ENCODE measurements around the gene PSMB2. TPM values are rescaled to one million over a fixed set of nuclear protein-coding genes. Genes with fewer than 3 reads are reported as not detected.

Gene PSMB2
- total and polyA plus RNA-seq, 9 donors: 19.8 to 63.9 (median 60.2) TPM

GRCh38 chr1:35668506-35668905, 27.2 kb upstream of the PSMB2 start:
- H3K9me3 ChIP-seq (replicated peaks; ENCODE audit: control insufficient read depth, low read depth, low read length): no peaks in the 10 kb centered on the region
- no peaks in the 10 kb centered on the region for H3K36me3 ChIP-seq (ENCODE audit: control insufficient read depth, insufficient read depth, low read length)
- no peaks in the 10 kb centered on the region for H3K4me1 ChIP-seq (ENCODE audit: control insufficient read depth, insufficient read depth, low read length)
- WGBS (ENCODE audit: insufficient coverage): no CpG with 5 or more reads among the region's 5 CpGs
- DNase-seq: no peak
- peaks cover 6% of the 10 kb centered on the region for H3K27me3 ChIP-seq (ENCODE audit: control insufficient read depth, insufficient read depth, low read length)
- no peak overlapping the region for H3K27ac ChIP-seq (ENCODE audit: low read length)
- no peak overlapping the region for H3K4me3 ChIP-seq (ENCODE audit: low read length)

GRCh38 chr1:35666916-35667315, 25.6 kb upstream of the PSMB2 start:
- Histone ChIP-seq H3K27ac (ENCODE audit: low read length) (no peak overlapping the region), H3K36me3 (ENCODE audit: control insufficient read depth, insufficient read depth, low read length) (no peaks in the 10 kb centered on the region), H3K27me3 (ENCODE audit: control insufficient read depth, insufficient read depth, low read length) (peaks cover 6% of the 10 kb centered on the region), H3K9me3 (replicated peaks; ENCODE audit: control insufficient read depth, low read depth, low read length) (no peaks in the 10 kb centered on the region), H3K4me3 (ENCODE audit: low read length) (no peak overlapping the region), H3K4me1 (ENCODE audit: control insufficient read depth, insufficient read depth, low read length) (no peaks in the 10 kb centered on the region)
- DNase-seq: no peak
- WGBS (ENCODE audit: insufficient coverage): no CpG with 5 or more reads among the region's 1 CpG

- Histone ChIP-seq H3K27me3 (ENCODE audit: control insufficient read depth, insufficient read depth, low read length) (peaks cover 6% of the 10 kb centered on the region), H3K9me3 (replicated peaks; ENCODE audit: control insufficient read depth, low read depth, low read length) (no peaks in the 10 kb centered on the region), H3K4me3 (ENCODE audit: low read length) (no peak overlapping the region), H3K27ac (ENCODE audit: low read length) (no peak overlapping the region), H3K4me1 (ENCODE audit: control insufficient read depth, insufficient read depth, low read length) (no peaks in the 10 kb centered on the region), H3K36me3 (ENCODE audit: control insufficient read depth, insufficient read depth, low read length) (no peaks in the 10 kb centered on the region)
- DNase-seq: no peak
- no CpG with 5 or more reads among the region's 2 CpGs for WGBS (ENCODE audit: insufficient coverage)
Observed at GRCh38 chr1:35666216-35666615, 24.9 kb upstream of the PSMB2 start.

GRCh38 chr1:35663434-35663833, 22.1 kb upstream of the PSMB2 start:
- no peaks in the 10 kb centered on the region for H3K4me1 ChIP-seq (ENCODE audit: control insufficient read depth, insufficient read depth, low read length)
- DNase-seq: no peak
- H3K4me3 ChIP-seq (ENCODE audit: low read length): no peak overlapping the region
- no peak overlapping the region for H3K27ac ChIP-seq (ENCODE audit: low read length)
- H3K36me3 ChIP-seq (ENCODE audit: control insufficient read depth, insufficient read depth, low read length): no peaks in the 10 kb centered on the region
- peaks cover 7% of the 10 kb centered on the region for H3K27me3 ChIP-seq (ENCODE audit: control insufficient read depth, insufficient read depth, low read length)
- 83% methylated on average over 2 of the region's 9 CpGs for WGBS (ENCODE audit: insufficient coverage)
- no peaks in the 10 kb centered on the region for H3K9me3 ChIP-seq (replicated peaks; ENCODE audit: control insufficient read depth, low read depth, low read length)

GRCh38 chr1:35661474-35661795, 20.1 kb upstream of the PSMB2 start:
- Histone ChIP-seq H3K36me3 (ENCODE audit: control insufficient read depth, insufficient read depth, low read length) (no peaks in the 10 kb centered on the region), H3K4me3 (ENCODE audit: low read length) (no peak overlapping the region), H3K27me3 (ENCODE audit: control insufficient read depth, insufficient read depth, low read length) (peaks cover 2% of the 10 kb centered on the region), H3K27ac (ENCODE audit: low read length) (no peak overlapping the region), H3K4me1 (ENCODE audit: control insufficient read depth, insufficient read depth, low read length) (no peaks in the 10 kb centered on the region), H3K9me3 (replicated peaks; ENCODE audit: control insufficient read depth, low read depth, low read length) (no peaks in the 10 kb centered on the region)
- 100% methylated on average over 1 of the region's 2 CpGs for WGBS (ENCODE audit: insufficient coverage)
- no peak for DNase-seq

GRCh38 chr1:35660581-35661473, 19.5 kb upstream of the PSMB2 start:
- Histone ChIP-seq H3K27ac (ENCODE audit: low read length) (no peak overlapping the region), H3K4me3 (ENCODE audit: low read length) (no peak overlapping the region), H3K9me3 (replicated peaks; ENCODE audit: control insufficient read depth, low read depth, low read length) (no peaks in the 10 kb centered on the region), H3K36me3 (ENCODE audit: control insufficient read depth, insufficient read depth, low read length) (no peaks in the 10 kb centered on the region), H3K4me1 (ENCODE audit: control insufficient read depth, insufficient read depth, low read length) (no peaks in the 10 kb centered on the region), H3K27me3 (ENCODE audit: control insufficient read depth, insufficient read depth, low read length) (peaks cover 2% of the 10 kb centered on the region)
- 37% methylated on average over 3 of the region's 5 CpGs for WGBS (ENCODE audit: insufficient coverage)
- peak; percentile 51 for DNase-seq

GRCh38 chr1:35659589-35659988, 18.3 kb upstream of the PSMB2 start:
- WGBS (ENCODE audit: insufficient coverage): 32% methylated on average over 5 of the region's 6 CpGs
- no peaks in the 10 kb centered on the region for H3K36me3 ChIP-seq (ENCODE audit: control insufficient read depth, insufficient read depth, low read length)

GRCh38 chr1:35657851-35658250, 16.5 kb upstream of the PSMB2 start:
- Histone ChIP-seq H3K36me3 (ENCODE audit: control insufficient read depth, insufficient read depth, low read length) (no peaks in the 10 kb centered on the region), H3K27ac (ENCODE audit: low read length) (no peak overlapping the region), H3K27me3 (ENCODE audit: control insufficient read depth, insufficient read depth, low read length) (peaks cover 2% of the 10 kb centered on the region), H3K9me3 (replicated peaks; ENCODE audit: control insufficient read depth, low read depth, low read length) (no peaks in the 10 kb centered on the region), H3K4me3 (ENCODE audit: low read length) (no peak overlapping the region), H3K4me1 (ENCODE audit: control insufficient read depth, insufficient read depth, low read length) (no peaks in the 10 kb centered on the region)
- 11% methylated on average over 1 of the region's 2 CpGs for WGBS (ENCODE audit: insufficient coverage)
- DNase-seq: no peak

More at GRCh38 chr1:35659589-35659988, 18.3 kb upstream of the PSMB2 start:
- no peak overlapping the region for H3K27ac ChIP-seq (ENCODE audit: low read length)
- H3K27me3 ChIP-seq (ENCODE audit: control insufficient read depth, insufficient read depth, low read length): peaks cover 2% of the 10 kb centered on the region
- no peaks in the 10 kb centered on the region for H3K9me3 ChIP-seq (replicated peaks; ENCODE audit: control insufficient read depth, low read depth, low read length)
- DNase-seq: no peak
- H3K4me3 ChIP-seq (ENCODE audit: low read length): no peak overlapping the region
- no peaks in the 10 kb centered on the region for H3K4me1 ChIP-seq (ENCODE audit: control insufficient read depth, insufficient read depth, low read length)

- H3K4me1 ChIP-seq (ENCODE audit: control insufficient read depth, insufficient read depth, low read length): no peaks in the 10 kb centered on the region
- WGBS (ENCODE audit: insufficient coverage): 80% methylated on average over 1 of the region's 4 CpGs
- no peaks in the 10 kb centered on the region for H3K9me3 ChIP-seq (replicated peaks; ENCODE audit: control insufficient read depth, low read depth, low read length)
- H3K27me3 ChIP-seq (ENCODE audit: control insufficient read depth, insufficient read depth, low read length): peaks cover 2% of the 10 kb centered on the region
- H3K36me3 ChIP-seq (ENCODE audit: control insufficient read depth, insufficient read depth, low read length): no peaks in the 10 kb centered on the region
- DNase-seq: no peak
- no peak overlapping the region for H3K27ac ChIP-seq (ENCODE audit: low read length)
- no peak overlapping the region for H3K4me3 ChIP-seq (ENCODE audit: low read length)
Observed at GRCh38 chr1:35656863-35657232, 15.5 kb upstream of the PSMB2 start.

GRCh38 chr1:35656148-35656862, 15.0 kb upstream of the PSMB2 start:
- no peak overlapping the region for H3K27ac ChIP-seq (ENCODE audit: low read length)
- no peak for DNase-seq
- no peaks in the 10 kb centered on the region for H3K9me3 ChIP-seq (replicated peaks; ENCODE audit: control insufficient read depth, low read depth, low read length)
- no peaks in the 10 kb centered on the region for H3K36me3 ChIP-seq (ENCODE audit: control insufficient read depth, insufficient read depth, low read length)
- no peaks in the 10 kb centered on the region for H3K4me1 ChIP-seq (ENCODE audit: control insufficient read depth, insufficient read depth, low read length)
- WGBS (ENCODE audit: insufficient coverage): 50% methylated on average over 1 of the region's 5 CpGs
- H3K27me3 ChIP-seq (ENCODE audit: control insufficient read depth, insufficient read depth, low read length): peaks cover 2% of the 10 kb centered on the region
- H3K4me3 ChIP-seq (ENCODE audit: low read length): no peak overlapping the region
